Endothelial cell of umbilical vein (primary cell): ENCODE results near the gene BMPER. TPM values are rescaled to one million over a fixed set of nuclear protein-coding genes. Genes with fewer than 3 reads are reported as not detected.

Source experiments
- BruUV-seq: library from RNA; stranded (reverse); fragments of 400-500 nt; replicated peaks from 2 replicates; lab custom pipeline; 2021; lab: Mats Ljungman, UMichigan
- CTCF ChIA-PET: fragments of 300-600, 350-600 bp; sonication (Branson Sonifier 250); formaldehyde crosslinking; loops from one replicate; lab custom pipeline; 2021; ENCODE audit warnings: antibody characterized with exemption, inconsistent platforms; lab: Charles Lee
- POLR2A ChIA-PET: fragments of 300-600, 350-600 bp; sonication (Branson Sonifier 250); formaldehyde crosslinking; loops from one replicate; lab custom pipeline; 2021; ENCODE audit warnings: antibody characterized with exemption, inconsistent platforms; lab: Charles Lee
- DNase-seq: peaks from one replicate; pipeline ENCODE4 v3.0.0-alpha.2; 2011; ENCODE audit warnings: low read depth, low spot score
- FAIRE-seq: peaks from 2 replicates; lab custom pipeline; 2011; peaks lifted over from hg19 to GRCh38; lab: Jason Lieb, UNC
- H2AFZ ChIP-seq: 2 replicates; pipeline ENCODE4 v1.6.0; 2012; ENCODE audit warnings: low read depth, low read length, control low read depth, inconsistent platforms
- H3K27ac ChIP-seq: 2 replicates; pipeline ENCODE4 v1.5.1; 2011; ENCODE audit warnings: low read depth, mild to moderate bottlenecking, control low read depth, low read length, moderate library complexity; ENCODE audit not compliant: insufficient read depth
- H3K27me3 ChIP-seq, 2 experiments: 2 replicates each; pipeline versions ENCODE4 v1.6.0 to v1.6.1; 2011; ENCODE audit warnings: low read length in 2 of 2, mixed read lengths in 1 of 2; ENCODE audit not compliant: control insufficient read depth in 2 of 2, insufficient read depth in 2 of 2
- H3K36me3 ChIP-seq, 2 experiments: 2 replicates in 1 of 2; 3 replicates in 1 of 2; pipeline ENCODE4 v1.5.1; 2011; ENCODE audit warnings: low read length in 2 of 2, mild to moderate bottlenecking in 1 of 2, moderate library complexity in 1 of 2; ENCODE audit not compliant: control insufficient read depth in 2 of 2, insufficient read depth in 2 of 2; ENCODE audit errors: extremely low read depth in 1 of 2
- H3K4me1 ChIP-seq: 3 replicates; pipeline ENCODE4 v1.5.1; 2011; ENCODE audit warnings: mild to moderate bottlenecking, low read length; ENCODE audit not compliant: control insufficient read depth, insufficient read depth; ENCODE audit errors: extremely low read depth
- H3K4me2 ChIP-seq: 2 replicates; pipeline ENCODE4 v1.6.1; 2011; ENCODE audit warnings: low read length, control low read depth, mixed read lengths; ENCODE audit not compliant: insufficient read depth
- H3K4me3 ChIP-seq, 3 experiments: fragments of 200-600 bp in 1 of 3; sonication (generic), shearing (Covaris generic) in 1 of 3; replicated peaks in 1 of 3; 2 replicates each; pipeline ENCODE4 v1.5.1; 2011 to 2016; ENCODE audit warnings: control low read depth in 3 of 3, low read length in 3 of 3, mild to moderate bottlenecking in 2 of 3, inconsistent platforms in 1 of 3, low read depth in 1 of 3, moderate library complexity in 1 of 3; ENCODE audit not compliant: insufficient read depth in 1 of 3
- H3K79me2 ChIP-seq: 2 replicates; pipeline ENCODE4 v1.6.0; 2012; ENCODE audit warnings: low read length, inconsistent platforms; ENCODE audit not compliant: control insufficient read depth, insufficient read depth
- H3K9ac ChIP-seq: replicated peaks from 2 replicates; pipeline ENCODE3; 2011; ENCODE audit warnings: low read length, control low read depth; ENCODE audit not compliant: insufficient read depth; ENCODE audit errors: extremely low read depth
- H3K9me1 ChIP-seq: replicated peaks from 3 replicates; pipeline ENCODE4 v1.6.0; 2011; ENCODE audit warnings: mild to moderate bottlenecking, low read length; ENCODE audit not compliant: control insufficient read depth, insufficient read depth; ENCODE audit errors: extremely low read depth
- H3K9me3 ChIP-seq: replicated peaks from 2 replicates; pipeline ENCODE4 v1.5.1; 2012; ENCODE audit warnings: low read length, inconsistent platforms; ENCODE audit not compliant: control insufficient read depth, insufficient read depth
- H4K20me1 ChIP-seq: replicated peaks from 2 replicates; pipeline ENCODE3; 2011; ENCODE audit warnings: mild to moderate bottlenecking, low read length; ENCODE audit not compliant: control insufficient read depth, insufficient read depth; ENCODE audit errors: extremely low read depth
- EZH2 ChIP-seq: IDR thresholded peaks from 2 replicates; pipeline ENCODE4 v1.6.1; 2012; ENCODE audit warnings: borderline replicate concordance, low read depth, mild to moderate bottlenecking, moderate library complexity, low read length, inconsistent platforms; ENCODE audit not compliant: severe bottlenecking
- FOS ChIP-seq: IDR thresholded peaks from 2 replicates; pipeline ENCODE4 v1.6.1; 2011; ENCODE audit warnings: mild to moderate bottlenecking, low read length, moderate library complexity, borderline replicate concordance; ENCODE audit not compliant: insufficient read depth
- GATA2 ChIP-seq: IDR thresholded peaks from 2 replicates; pipeline ENCODE4 v1.7.0; 2011; ENCODE audit warnings: low read depth, mild to moderate bottlenecking, moderate library complexity, mixed read lengths, low read length; ENCODE audit not compliant: insufficient read length, insufficient read depth
- JUN ChIP-seq: IDR thresholded peaks from 2 replicates; pipeline ENCODE4 v1.6.1; 2011; ENCODE audit warnings: borderline replicate concordance, low read depth; ENCODE audit not compliant: insufficient read length, insufficient read depth
- MYC ChIP-seq: IDR thresholded peaks from one replicate; pipeline ENCODE4 v1.6.1; 2011; ENCODE audit warnings: mild to moderate bottlenecking, low read depth, low read length
- POLR2A ChIP-seq: IDR thresholded peaks from 2 replicates; pipeline ENCODE4 v1.6.1; 2012; ENCODE audit warnings: low read depth, mild to moderate bottlenecking, control low read depth, low read length
- POLR2AphosphoS5 ChIP-seq: IDR thresholded peaks from 2 replicates; pipeline ENCODE4 v1.6.1; 2012; ENCODE audit warnings: low read depth, mild to moderate bottlenecking, control low read depth, low read length, moderate library complexity; ENCODE audit not compliant: insufficient read depth
- dilution Hi-C: fragments of 300-500 bp; cut with MboI; formaldehyde crosslinking; loops from one replicate; pipeline ENCODE4 v1.15.0; 2019; ENCODE audit warnings: low sequenced_read_pairs; ENCODE audit not compliant: extremely low pct_ligation_motif_present
- intact Hi-C: fragments of 100-400 bp; cut with micrococcal nuclease; formaldehyde crosslinking; loops from one replicate; pipeline ENCODE4 v1.10.0; 2022
- polyA plus RNA-seq, 4 experiments: library from polyadenylated mRNA; depleted of rRNA in 3 of 4; stranded (reverse) in 3 of 4; unstranded in 1 of 4; fragments of >200 nt; gene quantifications; 2 replicates each; pipeline versions ENCODE4 v1.2.1 to v1.2.3, GENCODE V29; 2011 to 2012; ENCODE audit warnings: missing spikeins in 1 of 4
- total RNA-seq: library from RNA; stranded (reverse); gene quantifications from 2 replicates; pipeline ENCODE4 v1.2.3, GENCODE V29; 2021
- TF ChIP-seq, protein P1 (sequence below): IDR thresholded peaks from 2 replicates; pipeline ENCODE4 v1.6.1; 2011; ENCODE audit not compliant: insufficient read depth, insufficient read length
- TF ChIP-seq, protein P2 (sequence below), 2 donors: IDR thresholded peaks; 1 replicate in 1 of 2; 2 replicates in 1 of 2; pipeline ENCODE4 v1.5.1; 2011; ENCODE audit warnings: low read length in 2 of 2, mild to moderate bottlenecking in 2 of 2, moderate library complexity in 2 of 2, control low read depth in 1 of 2, inconsistent platforms in 1 of 2, low read depth in 1 of 2; ENCODE audit not compliant: insufficient read depth in 1 of 2; ENCODE audit errors: extremely low read depth in 1 of 2

Gene BMPER
- total and polyA plus RNA-seq, 2 donors (not counting 3 experiments of a cell fraction or from before 2014, with no cell fraction given) = 0.10 to 0.13 TPM

DNA sequence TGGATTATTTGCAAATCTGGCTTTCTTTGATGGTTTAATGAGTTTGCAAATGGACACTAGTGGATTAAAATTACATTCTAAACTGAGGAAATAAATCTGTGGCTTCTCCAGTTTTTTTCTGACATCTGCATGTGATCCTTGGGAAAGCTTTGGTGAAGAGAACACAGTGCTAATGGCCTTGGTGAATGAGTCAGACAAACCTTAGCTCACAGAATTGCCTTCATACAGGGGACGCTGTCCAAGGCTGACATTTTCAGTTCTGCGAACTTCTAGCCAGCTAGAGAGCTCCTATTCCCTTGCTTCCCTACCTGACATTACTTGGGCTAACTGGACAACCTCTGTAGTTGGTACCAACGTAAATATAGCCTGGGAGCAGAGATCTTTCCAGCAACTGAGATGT lies 21.2 kb downstream of the BMPER start:
- FAIRE-seq (no peak), DNase-seq (no peak)
- no peak overlapping the region for H2AFZ ChIP-seq
- no peaks in the 10 kb centered on the region for H3K36me3 ChIP-seq
- no peak overlapping the region for H3K4me3 ChIP-seq
- POLR2A ChIA-PET = interaction anchor here (0.6 kb wide), 1 partner anchor 21 kb away, joined by 6 read pairs; the partner anchor contains the start of gene BMPER
- no peak overlapping the region for H3K4me2 ChIP-seq
- no TSS peak for BruUV-seq
- no peaks in the 10 kb centered on the region for H3K79me2 ChIP-seq
- CTCF ChIA-PET = interaction anchor here (0.5 to 2.2 kb wide), 7 partner anchors 18 to 684 kb away, joined by 3 to 9 read pairs (median 4); no protein-coding TSS in a partner anchor
- TF ChIP-seq JUN = no peak
- no peak for TF ChIP-seq POLR2AphosphoS5
- TF ChIP-seq, protein P1, sequence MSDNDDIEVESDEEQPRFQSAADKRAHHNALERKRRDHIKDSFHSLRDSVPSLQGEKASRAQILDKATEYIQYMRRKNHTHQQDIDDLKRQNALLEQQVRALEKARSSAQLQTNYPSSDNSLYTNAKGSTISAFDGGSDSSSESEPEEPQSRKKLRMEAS = no peak
- no peak for TF ChIP-seq GATA2
- no peak for TF ChIP-seq EZH2
- no peak for TF ChIP-seq POLR2A
- TF ChIP-seq MYC = no peak
- TF ChIP-seq, protein P2, sequence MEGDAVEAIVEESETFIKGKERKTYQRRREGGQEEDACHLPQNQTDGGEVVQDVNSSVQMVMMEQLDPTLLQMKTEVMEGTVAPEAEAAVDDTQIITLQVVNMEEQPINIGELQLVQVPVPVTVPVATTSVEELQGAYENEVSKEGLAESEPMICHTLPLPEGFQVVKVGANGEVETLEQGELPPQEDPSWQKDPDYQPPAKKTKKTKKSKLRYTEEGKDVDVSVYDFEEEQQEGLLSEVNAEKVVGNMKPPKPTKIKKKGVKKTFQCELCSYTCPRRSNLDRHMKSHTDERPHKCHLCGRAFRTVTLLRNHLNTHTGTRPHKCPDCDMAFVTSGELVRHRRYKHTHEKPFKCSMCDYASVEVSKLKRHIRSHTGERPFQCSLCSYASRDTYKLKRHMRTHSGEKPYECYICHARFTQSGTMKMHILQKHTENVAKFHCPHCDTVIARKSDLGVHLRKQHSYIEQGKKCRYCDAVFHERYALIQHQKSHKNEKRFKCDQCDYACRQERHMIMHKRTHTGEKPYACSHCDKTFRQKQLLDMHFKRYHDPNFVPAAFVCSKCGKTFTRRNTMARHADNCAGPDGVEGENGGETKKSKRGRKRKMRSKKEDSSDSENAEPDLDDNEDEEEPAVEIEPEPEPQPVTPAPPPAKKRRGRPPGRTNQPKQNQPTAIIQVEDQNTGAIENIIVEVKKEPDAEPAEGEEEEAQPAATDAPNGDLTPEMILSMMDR (IDR thresholded peaks at IDR 0.05; ENCODE audit: extremely low read depth in 1 of 2, insufficient read depth in 1 of 2, low read depth in 1 of 2, low read length in 2 of 2) = no peak
- no peak for TF ChIP-seq FOS
- H3K27me3 ChIP-seq = peaks cover 3 to 4% of the 10 kb centered on the region in 2 experiments
- intact Hi-C loops (no loop called here), dilution Hi-C loops (no loop called here)
- no peak overlapping the region for H3K27ac ChIP-seq
- no peaks in the 10 kb centered on the region for H3K9me3 ChIP-seq
- no peaks in the 10 kb centered on the region for H4K20me1 ChIP-seq
- H3K4me1 ChIP-seq = no peaks in the 10 kb centered on the region
- no peaks in the 10 kb centered on the region for H3K9me1 ChIP-seq
- no peak overlapping the region for H3K9ac ChIP-seq
